GM20000 (cell line): ENCODE measurements around the gene GZF1.

Source experiments
- DNase-seq: peaks from one replicate; pipeline ENCODE4 v3.0.0; 2012; ENCODE audit warnings: low spot score
- TF ChIP-seq, protein P1 (sequence below): IDR thresholded peaks from 2 replicates; pipeline ENCODE4 v1.5.1; 2012; ENCODE audit warnings: mild to moderate bottlenecking, control low read depth; ENCODE audit errors: extremely low read depth, missing control alignments

The GZF1 gene

DNA sequence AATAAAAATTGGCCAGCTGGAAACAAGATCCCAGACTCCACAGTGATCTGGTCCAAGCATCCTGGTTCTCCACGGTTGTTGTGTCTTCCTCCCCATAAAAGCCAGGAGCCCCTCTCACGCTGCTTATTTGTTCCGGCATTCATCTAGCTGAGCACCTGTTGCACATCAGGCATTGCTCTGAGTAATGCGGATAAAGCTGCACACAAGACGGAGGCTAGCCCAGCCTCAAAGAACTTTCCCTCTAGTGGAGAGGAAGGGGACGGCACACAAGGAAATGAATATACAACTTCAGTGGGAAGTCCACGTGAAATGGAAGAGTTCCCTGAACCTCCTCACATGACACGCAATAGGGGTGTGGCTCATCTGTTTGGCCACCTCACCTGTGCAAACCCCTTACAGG is 41.7 kb upstream of the GZF1 start:
- TF ChIP-seq, protein P1, sequence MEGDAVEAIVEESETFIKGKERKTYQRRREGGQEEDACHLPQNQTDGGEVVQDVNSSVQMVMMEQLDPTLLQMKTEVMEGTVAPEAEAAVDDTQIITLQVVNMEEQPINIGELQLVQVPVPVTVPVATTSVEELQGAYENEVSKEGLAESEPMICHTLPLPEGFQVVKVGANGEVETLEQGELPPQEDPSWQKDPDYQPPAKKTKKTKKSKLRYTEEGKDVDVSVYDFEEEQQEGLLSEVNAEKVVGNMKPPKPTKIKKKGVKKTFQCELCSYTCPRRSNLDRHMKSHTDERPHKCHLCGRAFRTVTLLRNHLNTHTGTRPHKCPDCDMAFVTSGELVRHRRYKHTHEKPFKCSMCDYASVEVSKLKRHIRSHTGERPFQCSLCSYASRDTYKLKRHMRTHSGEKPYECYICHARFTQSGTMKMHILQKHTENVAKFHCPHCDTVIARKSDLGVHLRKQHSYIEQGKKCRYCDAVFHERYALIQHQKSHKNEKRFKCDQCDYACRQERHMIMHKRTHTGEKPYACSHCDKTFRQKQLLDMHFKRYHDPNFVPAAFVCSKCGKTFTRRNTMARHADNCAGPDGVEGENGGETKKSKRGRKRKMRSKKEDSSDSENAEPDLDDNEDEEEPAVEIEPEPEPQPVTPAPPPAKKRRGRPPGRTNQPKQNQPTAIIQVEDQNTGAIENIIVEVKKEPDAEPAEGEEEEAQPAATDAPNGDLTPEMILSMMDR: no peak
- DNase-seq: no peak

DNA sequence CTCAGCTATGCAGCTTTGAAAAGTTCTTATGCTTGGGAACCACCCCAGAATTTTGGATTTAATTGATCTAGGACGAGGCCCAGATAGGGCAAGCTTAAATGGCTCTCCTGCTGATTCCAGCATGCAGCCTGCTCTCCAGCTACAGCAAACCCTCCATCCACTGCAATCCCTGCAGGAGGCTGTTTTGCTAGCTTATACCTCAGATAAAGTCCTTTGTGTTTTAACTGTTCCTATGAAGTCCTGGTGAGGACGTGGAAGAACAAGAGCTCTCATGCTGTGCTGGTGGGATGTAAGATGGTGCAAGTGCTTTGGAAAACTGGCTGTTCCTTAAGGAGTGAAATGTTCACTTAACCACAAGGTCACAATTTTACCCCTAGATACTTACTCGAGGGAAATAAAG is 36.9 kb upstream of the GZF1 start:
- TF ChIP-seq, protein P1: no peak
- DNase-seq: no peak

DNA sequence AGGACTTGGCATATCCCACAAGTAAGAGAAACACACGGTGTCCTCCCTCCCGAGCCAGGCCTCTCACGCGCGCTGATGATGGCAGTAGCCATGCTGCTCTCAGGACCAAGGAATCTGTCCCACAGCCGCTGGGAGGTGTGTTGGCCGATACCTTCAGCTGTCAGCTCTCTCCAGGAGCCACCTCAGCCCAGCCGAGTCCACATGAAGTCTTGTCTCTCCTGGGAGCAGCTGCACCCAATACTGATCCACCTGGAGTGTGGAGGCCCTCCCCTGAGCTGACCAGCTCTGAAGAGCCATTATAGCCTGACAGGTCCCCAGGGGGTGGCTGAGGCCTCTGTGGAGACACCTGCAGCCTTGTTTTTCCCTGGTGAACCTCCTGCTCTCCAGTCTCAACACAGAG is 35.2 kb upstream of the GZF1 start:
- no peak for DNase-seq
- TF ChIP-seq, protein P1: no peak

DNA sequence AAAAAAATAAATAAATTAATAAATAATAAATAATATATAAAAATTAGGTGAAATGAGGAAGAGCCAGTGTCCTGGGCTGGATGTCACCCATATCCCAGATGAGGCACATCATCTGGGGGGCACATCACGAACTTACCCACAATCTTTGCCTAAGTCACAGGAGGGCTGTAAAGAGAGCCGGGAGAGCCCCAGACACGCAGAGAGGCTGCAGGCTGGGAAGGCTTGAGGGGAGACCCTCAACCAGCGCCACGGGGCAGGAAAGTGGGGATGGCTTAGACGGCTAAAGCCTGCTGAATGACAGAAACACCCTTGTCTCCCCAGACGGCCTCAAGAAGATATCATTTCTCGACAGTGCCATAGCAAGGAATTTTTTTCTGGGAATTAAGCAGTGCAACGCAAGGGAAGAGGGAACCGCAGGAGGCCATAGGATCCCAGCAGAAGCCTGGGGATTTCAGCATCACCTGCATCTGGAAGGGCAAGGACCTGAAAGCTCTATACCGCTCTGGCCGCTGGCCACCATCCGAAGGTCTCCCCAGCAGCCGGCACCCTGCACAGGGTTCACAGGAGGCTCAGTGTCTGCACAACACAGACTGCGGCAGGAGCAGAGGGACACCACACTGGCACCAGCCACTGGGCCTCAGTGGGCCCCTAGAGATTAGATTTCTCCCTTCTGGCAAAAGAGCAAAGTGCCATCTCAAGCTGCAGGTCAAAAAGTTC is 34.2 kb upstream of the GZF1 start:
- DNase-seq: no peak
- TF ChIP-seq, protein P1: no peak

DNA sequence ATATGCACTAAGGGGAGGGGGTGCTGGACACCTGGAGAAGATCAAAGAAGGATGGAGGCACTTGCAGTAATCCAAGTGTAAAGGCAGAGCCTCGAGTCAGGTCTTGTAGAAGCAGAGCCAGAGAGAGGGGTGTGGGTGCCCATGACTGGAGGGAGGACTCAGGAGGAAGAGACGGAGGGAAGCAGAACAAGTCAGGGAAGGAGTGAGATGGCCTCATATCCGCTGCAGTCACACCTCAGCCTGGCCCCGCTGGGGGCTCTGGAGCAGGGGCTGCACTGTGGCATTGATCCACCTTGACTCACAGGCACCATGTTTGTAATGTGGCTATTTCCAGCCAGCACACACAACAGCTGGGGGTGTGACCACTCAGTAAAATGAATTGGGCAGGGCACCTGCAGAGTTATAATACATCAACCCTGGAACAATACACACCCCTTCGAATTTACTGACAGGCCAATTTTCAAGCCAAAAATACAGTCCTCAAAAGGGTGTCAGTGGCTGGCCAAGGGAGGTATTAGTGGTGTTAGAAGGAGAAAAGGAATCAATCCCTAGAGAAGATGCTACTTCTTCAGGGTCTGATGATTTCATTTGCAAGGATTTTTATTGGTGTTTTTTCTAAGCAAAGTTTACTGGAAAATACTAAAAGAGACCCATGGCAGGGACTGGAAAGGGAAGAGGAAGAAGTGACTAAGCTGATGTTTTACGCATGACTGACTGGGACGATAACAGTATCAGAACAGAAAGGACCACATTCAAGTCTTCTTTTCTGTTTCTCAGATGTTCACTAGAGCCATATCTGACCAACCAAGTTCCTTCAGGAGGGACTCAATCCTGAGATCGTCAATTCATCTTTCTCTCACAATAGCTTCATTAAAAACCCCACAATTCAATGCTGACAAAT is 30.3 kb upstream of the GZF1 start:
- DNase-seq: no peak

DNA sequence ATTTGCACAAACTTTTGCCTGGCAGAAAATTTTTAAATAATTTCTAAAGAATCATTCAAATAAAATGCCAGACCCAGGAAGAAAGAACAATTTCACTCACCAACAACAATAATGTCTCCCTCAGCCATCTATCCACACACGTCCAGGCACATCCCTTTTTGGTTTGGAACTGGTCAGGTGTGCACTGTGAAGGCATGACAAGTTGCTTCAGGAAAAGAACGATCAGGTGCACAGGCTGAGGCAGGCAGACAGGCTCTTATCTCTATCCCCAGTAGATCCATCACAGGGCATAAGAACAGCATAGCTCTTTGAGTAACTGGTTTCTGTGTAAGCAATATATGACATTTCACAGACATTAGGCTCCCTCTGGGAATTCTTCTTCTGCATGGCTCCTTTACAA is 29.5 kb upstream of the GZF1 start:
- DNase-seq: no peak
- TF ChIP-seq, protein P1: no peak

More for the DNA sequence above, 30.3 kb upstream of the GZF1 start:
- TF ChIP-seq, protein P1: no peak

DNA sequence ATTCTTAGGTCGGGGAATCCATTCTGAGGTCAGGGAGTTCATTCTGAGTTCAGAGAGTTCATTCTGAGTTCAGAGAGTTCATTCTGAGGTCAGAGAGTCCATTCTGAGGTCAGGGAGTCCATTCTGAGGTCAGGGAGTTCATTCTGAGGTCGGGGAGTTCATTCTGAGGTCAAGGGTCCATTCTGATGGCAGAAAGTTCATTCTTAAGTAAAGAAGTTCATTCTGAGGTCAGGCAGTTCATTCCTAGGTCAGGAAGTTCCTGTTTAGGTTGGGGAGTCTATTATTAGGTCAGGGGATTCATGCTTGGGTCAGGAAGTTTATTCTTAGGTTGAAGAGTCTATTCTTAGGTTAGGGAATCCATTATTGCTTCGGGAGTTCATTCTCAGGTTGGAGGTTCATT is 27.9 kb upstream of the GZF1 start:
- TF ChIP-seq, protein P1: no peak
- no peak for DNase-seq
